Kidney epithelial cell (primary cell): ENCODE data around the gene NGEF. TPM values are rescaled to one million over a fixed set of nuclear protein-coding genes. Genes with fewer than 3 reads are reported as not detected.

Experiments
- DNase-seq: peaks from one replicate; pipeline ENCODE4 v3.0.0-alpha.2; 2010; ENCODE audit warnings: low read depth
- H3K27me3 ChIP-seq: 2 replicates; pipeline ENCODE4 v1.6.0; 2011; ENCODE audit warnings: low read length; ENCODE audit not compliant: control insufficient read depth, insufficient read depth
- H3K36me3 ChIP-seq: 2 replicates; pipeline ENCODE4 v1.5.1; 2011; ENCODE audit warnings: low read length; ENCODE audit not compliant: control insufficient read depth, insufficient read depth
- H3K4me3 ChIP-seq: 2 replicates; pipeline ENCODE4 v1.5.1; 2011; ENCODE audit warnings: low read depth, mild to moderate bottlenecking, control low read depth, low read length
- total RNA-seq: library from RNA; depleted of rRNA; stranded (reverse); fragments of >200 nt; gene quantifications from 2 replicates; pipeline ENCODE4 v1.2.3, GENCODE V29; 2015
- TF ChIP-seq, protein P1 (sequence below): IDR thresholded peaks from 2 replicates; pipeline ENCODE4 v1.5.1; 2011; ENCODE audit warnings: mild to moderate bottlenecking, moderate library complexity, low read length, control low read depth, inconsistent platforms; ENCODE audit not compliant: insufficient read depth, poor library complexity, severe bottlenecking

Gene NGEF
- total RNA-seq, 1 donor from 2014 or later = 2.5 TPM

DNA sequence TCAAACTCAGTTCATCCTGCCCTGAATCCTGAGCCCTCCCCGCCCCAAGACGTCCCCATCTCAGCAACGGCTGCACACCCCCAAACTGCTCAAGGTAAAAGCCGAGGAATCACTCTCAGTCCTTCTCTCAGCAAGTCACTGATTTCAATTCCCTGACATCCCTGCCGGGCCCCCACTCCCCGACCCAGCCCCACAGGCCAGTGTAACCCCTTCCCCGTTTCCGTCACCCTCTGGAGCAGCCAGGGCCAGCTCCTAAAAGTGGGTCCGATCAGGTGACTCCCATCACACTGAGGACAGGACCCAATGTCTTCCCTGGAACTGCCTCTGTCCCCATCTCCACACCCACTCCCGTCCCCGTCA is 122.5 kb downstream of the NGEF start:
- H3K36me3 ChIP-seq = no peaks in the 10 kb centered on the region
- no peaks in the 10 kb centered on the region for H3K27me3 ChIP-seq
- H3K4me3 ChIP-seq = no peak overlapping the region
- TF ChIP-seq, protein P1, sequence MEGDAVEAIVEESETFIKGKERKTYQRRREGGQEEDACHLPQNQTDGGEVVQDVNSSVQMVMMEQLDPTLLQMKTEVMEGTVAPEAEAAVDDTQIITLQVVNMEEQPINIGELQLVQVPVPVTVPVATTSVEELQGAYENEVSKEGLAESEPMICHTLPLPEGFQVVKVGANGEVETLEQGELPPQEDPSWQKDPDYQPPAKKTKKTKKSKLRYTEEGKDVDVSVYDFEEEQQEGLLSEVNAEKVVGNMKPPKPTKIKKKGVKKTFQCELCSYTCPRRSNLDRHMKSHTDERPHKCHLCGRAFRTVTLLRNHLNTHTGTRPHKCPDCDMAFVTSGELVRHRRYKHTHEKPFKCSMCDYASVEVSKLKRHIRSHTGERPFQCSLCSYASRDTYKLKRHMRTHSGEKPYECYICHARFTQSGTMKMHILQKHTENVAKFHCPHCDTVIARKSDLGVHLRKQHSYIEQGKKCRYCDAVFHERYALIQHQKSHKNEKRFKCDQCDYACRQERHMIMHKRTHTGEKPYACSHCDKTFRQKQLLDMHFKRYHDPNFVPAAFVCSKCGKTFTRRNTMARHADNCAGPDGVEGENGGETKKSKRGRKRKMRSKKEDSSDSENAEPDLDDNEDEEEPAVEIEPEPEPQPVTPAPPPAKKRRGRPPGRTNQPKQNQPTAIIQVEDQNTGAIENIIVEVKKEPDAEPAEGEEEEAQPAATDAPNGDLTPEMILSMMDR = no peak
- no peak for DNase-seq

DNA sequence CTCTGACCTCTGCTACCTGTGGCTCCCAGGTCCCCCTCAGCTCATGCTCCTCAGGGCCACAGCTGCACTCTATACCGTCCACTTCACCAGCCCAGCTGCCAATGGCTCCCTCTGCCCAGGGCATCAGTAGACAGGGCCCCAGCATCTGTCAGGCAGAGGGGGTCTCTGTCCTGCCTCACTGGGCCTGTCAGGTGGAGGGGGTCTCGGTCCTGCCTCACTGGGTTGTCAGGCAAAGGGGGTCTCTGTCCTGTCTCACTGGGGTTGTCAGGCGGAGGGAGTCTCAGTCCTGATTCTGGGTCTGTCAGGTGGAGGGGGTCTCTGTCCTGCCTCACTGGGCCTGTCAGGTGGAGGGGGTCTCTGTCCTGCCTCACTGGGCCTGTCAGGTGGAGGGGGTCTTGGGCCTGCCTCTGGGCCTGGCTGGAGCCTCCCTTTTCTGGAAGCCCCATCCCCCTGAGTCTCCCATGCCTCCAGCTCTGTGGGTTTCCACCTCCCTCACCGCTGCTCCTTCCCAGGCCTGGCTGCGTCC is 123.1 kb downstream of the NGEF start:
- H3K27me3 ChIP-seq = no peaks in the 10 kb centered on the region
- no peak for DNase-seq
- H3K36me3 ChIP-seq = no peaks in the 10 kb centered on the region
- TF ChIP-seq, protein P1 = no peak
- no peak overlapping the region for H3K4me3 ChIP-seq

- DNase-seq = no peak
- H3K36me3 ChIP-seq = no peaks in the 10 kb centered on the region
- TF ChIP-seq, protein P1 = no peak
- H3K4me3 ChIP-seq = no peak overlapping the region
- H3K27me3 ChIP-seq = no peaks in the 10 kb centered on the region
These were observed 124.1 kb downstream of the NGEF start for GRCh38 chr2:232888839-232889529.

GRCh38 chr2:232888099-232888836 is 124.8 kb downstream of the NGEF start:
- Histone ChIP-seq H3K36me3 (no peaks in the 10 kb centered on the region), H3K27me3 (no peaks in the 10 kb centered on the region), H3K4me3 (no peak overlapping the region)
- DNase-seq = no peak
- TF ChIP-seq, protein P1 = no peak

DNA sequence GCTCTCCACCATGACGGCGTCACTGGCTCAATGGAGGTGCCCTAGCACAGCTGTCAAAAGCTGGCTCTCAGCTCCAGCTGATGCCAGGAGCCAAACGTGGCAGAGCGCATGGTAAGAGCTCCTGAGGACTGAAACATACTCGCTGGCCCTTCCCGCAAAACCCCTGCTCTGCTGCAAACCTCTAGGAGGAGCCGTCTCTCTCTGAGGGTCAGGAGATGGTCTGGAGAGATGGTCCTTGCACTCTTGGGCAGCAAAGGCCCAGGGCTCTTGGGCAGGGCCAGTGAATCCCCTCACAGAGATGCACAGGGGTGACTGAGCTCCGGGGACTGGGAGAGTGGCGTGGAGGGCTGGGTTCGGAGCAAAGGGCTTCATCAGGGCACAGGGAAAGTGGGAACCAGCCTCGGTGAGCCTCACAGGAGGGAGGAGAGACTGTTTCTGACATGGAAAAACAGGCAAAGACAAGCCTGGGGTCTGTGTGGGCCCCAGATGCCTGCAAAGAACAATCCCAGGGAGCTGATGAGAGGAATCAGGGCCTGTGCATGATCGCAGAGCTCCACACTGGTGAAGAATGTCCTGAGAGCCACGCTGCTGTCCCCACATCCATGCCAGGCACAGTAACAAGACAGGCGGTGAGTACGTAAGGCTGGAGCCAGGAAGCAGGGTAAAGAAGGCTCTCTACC is 125.7 kb downstream of the NGEF start:
- DNase-seq = no peak
- TF ChIP-seq, protein P1 = peak; percentile 8
- Histone ChIP-seq H3K36me3 (no peaks in the 10 kb centered on the region), H3K27me3 (no peaks in the 10 kb centered on the region), H3K4me3 (no peak overlapping the region)
